GM12892 (cell line): ENCODE results near the gene TRDMT1.

Experiments
- POLR2A ChIP-seq: IDR thresholded peaks from 2 replicates; pipeline ENCODE4 v1.6.1; 2011; ENCODE audit warnings: low read depth, low read length, control low read depth
- POLR2AphosphoS5 ChIP-seq: IDR thresholded peaks from 2 replicates; pipeline ENCODE4 v1.6.1; 2011; ENCODE audit warnings: low read depth, low read length, control low read depth
- TAF1 ChIP-seq: IDR thresholded peaks from 2 replicates; pipeline ENCODE4 v1.6.1; 2011; ENCODE audit warnings: low read depth, mild to moderate bottlenecking, control low read depth, low read length, borderline replicate concordance

DNA sequence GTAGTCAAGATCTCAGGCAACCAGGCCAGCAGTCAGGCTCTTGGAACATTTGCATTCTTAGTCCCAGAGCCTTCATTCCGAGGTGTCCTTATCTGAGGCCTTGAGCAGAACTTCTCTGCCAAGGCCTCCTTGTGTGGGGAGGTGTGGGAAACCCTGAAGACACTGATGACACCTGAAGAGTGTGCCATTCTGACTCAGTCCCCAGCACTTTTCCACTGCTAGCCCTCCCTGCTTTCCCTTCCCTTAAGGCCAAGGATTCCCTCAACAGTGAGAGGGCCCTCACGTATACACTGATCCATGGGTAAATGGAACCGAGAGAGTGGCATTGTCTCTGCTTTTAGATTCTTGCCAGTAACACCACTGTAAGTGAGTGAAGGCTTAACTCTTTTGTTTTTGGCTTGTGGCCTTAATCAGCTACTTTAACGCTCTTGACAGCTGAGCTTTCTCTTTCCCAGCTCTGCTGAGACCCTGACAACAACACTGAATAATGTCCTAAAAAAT lies 30.3 kb downstream of the TRDMT1 start:
- TF ChIP-seq POLR2AphosphoS5 (no peak), POLR2A (no peak), TAF1 (no peak)
